SK-N-DZ (cell line): ENCODE measurements around the gene CIZ1.
"Not testable (repeated sequence)": the region's sequence is repeated elsewhere in the genome, so short reads cannot be mapped to it uniquely, and the experiment has no call there.

Experiments used
- DNase-seq: peaks from one replicate; pipeline ENCODE4 v3.0.0-alpha.2; 2015; ENCODE audit warnings: low spot score

CIZ1 gene

DNA sequence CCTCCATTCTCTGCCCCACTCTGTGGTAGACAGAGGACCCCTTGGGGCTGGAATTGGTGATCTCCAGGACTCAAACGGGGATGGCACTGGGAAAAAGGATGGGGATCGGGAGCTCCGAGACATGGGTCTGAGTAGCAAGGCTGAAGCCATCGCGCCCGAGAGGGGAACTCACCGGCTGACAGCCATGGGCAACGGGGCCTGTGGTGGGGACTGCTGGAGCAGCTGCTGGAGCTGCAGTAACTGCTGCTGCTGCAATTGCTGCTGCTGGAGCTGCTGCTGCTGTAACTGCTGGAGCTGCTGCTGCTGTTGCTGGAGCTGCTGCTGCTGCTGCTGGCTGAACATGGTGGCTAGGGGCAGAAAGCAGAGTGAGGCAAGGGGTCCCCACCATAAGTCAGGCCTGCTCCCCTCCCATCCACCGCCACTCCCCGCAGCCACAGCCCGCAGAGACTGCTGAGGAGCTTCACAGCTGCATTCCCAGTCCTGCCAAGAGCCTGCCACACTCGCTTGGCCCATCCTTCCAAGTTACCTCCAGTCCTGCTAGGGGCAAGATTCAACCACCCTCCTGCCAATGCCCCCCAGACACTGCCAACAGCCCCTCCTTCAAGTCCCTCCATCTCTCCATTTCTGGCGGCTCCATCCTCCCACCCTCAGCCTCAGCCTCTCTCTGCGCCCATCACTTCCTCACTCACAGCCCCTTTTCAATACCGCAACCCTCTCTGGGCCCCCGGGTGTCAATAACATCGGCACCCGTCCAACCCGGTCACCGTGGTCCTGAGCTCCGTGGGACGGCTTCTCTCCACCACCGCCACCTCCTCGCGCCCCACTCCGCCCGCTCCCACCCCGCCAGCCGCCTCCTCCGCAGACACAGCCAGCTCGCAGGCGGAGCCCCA is 611 bp downstream of the CIZ1 start:
- no peak for DNase-seq

DNA sequence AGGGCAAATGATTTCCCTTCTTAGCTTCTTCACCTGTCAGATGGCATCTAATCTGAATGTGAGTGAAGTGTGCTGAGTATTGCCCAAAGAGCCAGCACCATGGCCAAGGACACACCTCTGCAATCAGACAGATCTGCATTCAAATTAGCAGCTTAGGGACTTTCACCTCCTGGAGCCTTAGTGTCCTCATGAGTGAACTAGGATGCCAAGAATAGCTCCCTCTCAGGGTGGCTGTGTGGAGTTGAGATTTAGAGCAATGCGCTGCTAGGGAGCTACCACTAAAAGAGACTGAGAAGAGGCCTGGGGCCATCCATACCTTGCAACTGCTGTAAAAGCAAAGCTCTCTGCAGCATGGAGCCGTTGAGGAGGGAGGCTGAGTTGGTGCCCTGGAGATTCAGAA is 1.4 kb downstream of the CIZ1 start:
- DNase-seq: no peak

DNA sequence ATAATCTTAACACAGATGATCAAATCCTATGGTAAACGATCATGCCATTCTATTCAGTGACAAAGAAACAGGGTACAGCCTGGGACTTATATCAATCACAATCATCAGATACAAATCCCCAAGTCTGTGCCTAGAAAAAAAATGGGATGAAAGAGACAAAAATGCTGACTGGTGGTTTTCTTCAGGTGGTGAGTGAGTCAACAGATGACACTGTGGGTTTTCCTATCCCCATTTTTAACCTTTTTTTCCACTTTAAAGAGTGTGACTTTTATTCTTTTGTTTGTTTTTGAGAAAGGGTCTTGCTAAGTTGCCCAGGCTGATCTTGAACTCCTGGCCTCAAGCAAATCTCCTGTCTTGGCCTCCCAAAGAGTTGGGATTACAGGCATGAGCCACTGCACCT is 3.2 kb downstream of the CIZ1 start:
- no peak for DNase-seq

DNA sequence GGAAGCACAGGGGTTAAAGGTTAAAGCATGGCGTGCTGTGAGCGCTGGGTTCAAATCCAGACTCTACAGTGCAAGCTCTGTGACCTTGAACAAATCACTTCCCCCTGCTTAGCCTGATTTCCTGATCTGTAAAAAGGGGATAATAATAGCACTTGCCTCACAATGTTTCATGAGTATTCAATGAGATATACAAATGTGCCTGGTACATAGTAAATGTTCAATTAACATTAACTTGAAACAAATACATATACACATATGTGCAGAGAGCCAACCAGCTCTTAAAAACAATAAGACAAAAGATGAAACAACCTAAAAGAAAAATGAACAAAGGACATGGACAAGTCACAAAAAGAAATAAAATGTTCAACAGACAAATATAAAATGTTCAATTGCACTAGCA is 4.0 kb downstream of the CIZ1 start:
- DNase-seq: no peak

DNA sequence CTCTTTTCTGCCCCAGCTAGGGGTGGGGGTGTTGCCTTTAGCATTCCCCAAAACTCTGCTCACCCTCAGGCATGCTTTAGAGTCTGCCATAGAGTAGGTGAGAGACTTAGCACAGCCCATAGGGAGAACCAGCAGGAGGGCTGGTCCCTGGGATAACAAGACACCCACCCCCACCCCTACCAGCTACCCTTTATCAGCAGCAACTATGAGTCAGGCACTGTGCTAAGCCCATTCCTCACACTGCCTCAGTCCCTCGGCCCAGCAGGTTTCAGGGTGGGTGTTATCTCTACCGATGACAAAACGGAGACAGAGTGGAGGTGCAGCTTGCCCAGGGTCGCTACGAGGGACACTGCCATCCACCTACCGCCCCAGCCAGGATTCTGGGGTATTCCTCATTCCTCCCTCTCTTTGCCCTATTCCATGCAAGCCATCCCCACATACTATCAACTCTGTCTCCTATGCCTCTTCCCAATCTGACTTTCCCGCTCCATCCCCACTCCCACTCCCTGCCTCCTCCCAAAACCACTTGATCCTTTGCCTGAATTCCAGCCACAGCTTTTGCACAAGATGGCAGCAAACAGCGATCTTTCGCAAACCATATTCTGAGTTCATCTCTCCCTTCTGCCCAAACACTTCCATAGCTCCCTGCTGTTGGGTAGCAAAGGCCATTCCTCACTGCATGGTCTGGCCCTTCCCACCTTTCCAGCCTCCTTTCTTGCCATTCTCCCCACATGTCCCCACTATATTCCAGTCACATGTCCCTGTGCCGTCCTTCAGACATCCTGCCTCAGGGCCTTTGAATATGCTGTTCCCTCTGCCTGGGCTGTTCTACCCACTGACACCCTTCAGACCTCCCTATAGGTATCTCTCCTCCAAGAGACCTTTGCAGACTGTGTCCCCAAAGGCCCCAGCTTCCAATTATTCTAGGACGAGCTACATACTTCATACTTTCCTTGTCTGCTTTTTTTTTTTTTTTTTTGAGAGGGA is 5.1 kb downstream of the CIZ1 start:
- no peak for DNase-seq

DNA sequence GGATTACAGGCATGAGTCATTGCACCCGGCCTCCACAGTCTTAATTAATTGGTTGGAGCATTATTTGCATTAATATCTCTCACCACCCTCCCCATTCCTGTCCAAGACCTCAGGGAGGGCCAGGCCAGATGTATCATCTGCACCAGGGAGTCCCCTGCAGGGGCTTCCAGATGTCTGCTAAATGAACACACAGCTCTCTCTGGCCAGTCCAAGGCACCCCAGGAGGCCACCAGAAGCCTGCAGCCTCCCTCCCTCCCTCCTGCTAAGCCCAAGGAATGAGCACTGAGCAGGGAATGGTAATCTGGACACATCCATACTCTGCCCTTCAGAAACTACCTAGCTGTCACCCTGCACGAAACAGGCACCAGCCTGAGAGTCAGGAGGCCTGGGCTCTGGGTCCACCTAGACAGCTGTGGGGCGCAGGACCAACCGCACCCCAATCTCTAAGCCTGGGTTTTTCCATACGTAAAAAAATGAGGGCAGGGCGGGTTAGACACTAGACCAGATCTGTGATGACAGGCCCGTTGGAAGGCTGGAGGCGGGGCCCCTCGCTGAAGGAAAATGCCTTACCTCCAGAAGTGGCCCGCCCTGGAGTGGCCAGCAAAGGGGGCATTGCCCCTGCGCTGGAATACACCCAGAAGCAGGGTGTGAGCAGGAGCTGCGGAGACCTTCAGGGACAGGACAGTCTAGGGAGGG is 8.3 kb downstream of the CIZ1 start:
- no peak for DNase-seq

DNA sequence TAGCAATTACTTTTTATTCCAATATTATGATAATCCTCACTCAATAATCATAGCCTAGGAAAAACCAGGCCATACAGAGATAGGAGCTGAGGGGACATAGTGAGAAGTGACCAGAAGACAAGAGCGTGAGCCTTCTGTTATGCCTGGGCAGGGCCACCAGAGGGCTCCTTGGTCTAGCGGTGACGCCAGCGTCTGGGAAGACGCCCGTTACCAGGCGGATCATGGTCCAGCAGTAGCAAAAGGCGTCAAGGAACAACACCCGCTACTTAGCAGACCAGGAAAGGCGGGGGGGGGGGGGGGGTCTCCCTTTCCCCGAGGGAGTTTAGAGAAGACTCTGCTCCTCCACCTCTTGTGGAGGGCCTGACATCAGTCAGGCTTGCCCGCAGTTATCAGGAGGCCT is 9.9 kb downstream of the CIZ1 start:
- not testable (repeated sequence) for DNase-seq

DNA sequence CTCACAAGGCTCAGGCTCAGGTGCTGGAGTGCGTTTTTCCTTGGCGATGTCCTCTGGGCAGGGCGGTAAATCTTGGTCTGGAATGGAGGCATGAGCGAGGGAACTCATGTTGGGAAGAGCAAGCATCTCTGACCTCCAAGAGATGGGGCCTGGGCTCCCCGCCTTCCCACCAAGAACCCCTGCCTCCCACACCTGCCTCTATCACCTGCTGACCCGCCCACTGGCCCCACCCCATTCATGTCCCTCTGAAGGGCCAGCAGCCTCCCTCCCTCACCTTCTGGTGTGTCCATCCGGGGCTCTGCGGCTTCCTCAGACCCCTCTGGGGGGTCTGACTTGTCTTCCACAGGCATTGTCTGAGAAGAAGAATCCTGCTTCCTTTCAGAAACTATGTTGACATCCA is 10.9 kb downstream of the CIZ1 start:
- no peak for DNase-seq

DNA sequence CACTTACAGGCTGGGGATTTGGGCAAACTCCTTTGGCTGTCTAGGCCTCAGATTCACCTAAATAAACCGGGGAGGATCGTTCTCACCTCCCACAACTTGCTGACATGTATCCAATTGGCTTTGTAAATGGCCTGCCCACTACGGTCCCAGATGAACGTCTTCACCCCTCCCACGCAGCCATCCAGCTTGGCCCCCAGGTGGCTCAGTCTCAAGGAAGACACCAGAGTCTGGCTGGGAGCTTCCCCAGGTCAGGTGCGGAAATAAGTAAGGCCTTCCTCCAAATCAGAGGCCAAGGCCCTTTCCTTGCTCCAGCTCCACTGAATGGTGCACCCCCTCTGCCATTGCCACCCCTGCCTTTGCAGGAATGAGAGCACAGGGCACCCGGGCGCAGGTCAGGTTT is 11.4 kb downstream of the CIZ1 start:
- no peak for DNase-seq

DNA sequence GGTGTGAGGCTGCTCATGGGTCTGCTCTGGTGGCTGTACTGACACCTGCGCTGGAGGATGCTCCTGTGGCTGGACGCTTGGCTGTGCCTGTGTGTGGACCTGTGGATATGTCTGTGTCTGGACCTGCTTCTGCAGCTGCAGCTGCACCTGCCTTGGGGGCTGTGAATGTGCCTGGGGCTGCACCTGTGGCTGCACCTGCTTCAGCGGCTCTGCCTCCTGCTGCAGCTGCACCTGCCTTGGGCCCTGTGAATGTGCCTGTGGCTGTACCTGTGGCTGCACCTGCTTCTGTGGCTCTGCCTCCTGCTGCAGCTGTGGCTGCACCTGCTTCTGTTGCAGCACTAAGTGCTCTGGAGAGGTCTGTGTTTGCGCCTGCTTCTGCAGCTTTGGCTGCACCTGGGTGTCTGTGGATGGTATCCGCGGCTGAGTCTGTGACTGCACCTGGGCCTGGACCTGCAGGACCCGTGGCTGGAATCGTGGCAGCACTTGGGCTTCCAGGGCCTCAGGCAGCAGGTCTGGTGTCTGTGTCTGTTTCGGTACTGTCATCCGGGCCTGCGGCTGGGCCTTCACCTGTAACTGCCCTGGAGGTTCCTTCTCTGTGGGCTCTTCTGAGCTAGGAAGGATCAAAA is 12.5 kb downstream of the CIZ1 start:
- DNase-seq: no peak

DNA sequence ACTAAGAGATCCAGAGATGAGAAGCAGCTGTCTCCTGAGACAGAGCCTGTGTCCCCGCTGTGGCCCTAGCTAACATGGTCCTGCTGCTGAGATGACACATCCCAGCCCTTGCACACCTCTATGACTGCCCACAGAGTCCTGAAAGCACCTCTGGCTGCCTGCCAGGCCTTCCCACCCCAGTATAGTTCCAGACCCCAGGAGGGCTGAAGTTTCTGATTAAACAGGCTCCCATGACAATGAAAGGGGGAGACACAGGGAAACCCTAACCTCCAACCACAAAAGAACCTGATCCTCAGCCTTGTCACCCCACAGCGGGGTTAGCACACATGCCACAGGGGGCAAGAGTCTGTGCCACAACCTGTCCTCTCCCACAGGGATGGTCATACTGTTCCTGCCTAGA is 15.6 kb downstream of the CIZ1 start:
- no peak for DNase-seq

DNA sequence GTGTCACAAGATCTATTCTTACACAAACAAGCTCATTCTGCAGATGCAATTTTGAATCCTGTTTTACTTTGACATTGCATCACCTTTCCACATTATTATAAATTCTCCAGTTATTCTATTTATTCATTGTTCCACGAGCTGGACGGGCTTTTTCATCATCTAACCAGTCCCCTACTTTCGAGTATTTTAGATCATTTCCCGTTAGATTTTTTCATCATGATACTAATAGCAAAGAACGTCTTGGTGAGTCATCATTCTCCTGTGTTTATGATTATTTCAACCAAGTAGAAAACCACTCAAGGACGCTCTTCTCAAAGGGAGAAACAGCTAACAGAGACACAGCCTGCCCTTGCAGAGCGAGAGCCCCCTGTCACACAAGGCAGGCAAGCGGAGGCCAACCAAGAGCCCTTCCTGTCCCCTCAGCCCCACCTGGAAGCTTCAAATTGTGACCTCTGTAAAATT is 16.2 kb downstream of the CIZ1 start:
- no peak for DNase-seq

DNA sequence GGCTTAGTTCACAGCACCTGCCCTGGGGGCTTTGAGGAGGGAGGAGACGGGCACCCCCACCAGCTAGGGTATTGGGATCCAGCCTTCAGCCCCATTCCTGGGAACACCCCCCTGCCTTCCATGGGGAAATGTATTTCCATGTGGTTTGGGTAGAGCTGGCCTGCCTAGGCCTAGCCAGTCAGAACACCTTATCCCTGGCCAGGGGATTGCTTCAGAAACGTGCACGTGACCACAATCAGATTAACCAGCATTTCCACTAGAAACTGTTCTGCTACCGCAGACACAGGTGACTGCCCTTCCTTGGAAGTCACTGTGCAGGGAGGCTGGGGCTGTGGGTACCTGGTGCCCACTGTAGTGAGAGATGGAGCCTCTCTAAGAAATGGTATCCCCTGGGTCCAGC is 17.3 kb downstream of the CIZ1 start:
- DNase-seq: no peak

DNA sequence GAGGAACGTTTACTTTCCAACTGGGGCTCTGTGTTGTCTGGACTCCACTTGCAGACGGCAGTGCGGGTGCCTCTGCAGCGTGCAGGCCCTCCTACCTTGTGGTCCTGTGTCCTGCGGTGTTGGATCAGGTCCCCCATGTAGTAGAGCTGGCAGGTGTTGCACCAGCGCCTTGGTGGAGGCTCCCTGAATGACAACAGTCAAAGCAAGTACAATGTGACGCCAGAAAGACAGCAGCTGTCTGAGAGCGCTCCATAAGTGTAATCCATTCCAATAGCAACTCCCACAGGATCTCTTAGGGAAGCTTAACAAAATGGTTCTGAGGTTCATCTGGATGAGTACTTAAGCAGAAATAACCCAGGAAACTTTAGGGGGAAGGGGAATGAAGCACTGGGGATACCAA is 21.4 kb downstream of the CIZ1 start:
- no peak for DNase-seq

DNA sequence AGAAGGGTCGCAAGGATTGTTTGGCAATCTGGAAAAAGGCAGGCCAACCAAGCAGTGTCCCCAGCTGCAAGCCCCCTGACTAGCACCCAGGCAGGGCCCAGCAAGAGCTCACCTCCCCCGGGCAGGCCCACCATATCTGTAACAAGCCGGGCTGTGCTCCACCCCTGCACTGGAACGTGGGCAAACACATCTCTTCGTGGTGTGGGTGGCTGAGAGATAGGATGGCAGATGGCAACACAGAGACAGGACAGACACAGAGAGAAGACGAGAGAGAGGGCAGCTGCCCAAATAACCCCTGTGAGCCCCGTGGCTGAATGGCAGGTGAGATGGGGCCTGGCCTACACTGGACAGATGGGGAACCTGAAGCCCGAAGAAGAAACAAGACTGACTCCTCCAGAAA is 21.9 kb downstream of the CIZ1 start:
- DNase-seq: no peak

DNA sequence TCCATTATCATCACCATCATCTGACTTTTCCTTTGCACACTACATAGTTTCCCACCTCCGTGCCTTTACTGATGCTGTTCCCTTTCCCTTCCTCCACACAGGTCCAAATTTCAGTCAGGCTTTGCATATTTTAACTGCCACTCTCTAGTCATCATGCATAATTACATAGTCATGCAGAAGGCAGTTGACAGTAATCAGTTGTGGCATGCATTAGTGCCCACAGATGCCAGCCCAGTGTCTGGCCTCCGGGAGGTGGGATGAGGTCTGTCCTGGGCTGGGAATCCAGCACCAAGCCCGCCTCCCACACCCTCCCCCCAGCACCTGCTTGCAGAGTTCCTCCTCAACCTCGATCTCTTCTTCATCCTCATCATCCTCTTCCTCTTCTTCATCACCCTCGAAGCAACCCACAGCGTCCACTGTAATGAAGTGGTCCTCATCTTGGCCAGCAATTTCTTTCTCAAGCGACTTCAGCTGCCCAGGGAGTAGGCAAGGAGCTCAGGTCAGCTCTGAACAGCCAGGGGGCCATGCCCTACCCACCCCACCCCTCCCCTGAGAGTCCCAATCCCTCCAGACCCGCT is 22.6 kb downstream of the CIZ1 start:
- no peak for DNase-seq

DNA sequence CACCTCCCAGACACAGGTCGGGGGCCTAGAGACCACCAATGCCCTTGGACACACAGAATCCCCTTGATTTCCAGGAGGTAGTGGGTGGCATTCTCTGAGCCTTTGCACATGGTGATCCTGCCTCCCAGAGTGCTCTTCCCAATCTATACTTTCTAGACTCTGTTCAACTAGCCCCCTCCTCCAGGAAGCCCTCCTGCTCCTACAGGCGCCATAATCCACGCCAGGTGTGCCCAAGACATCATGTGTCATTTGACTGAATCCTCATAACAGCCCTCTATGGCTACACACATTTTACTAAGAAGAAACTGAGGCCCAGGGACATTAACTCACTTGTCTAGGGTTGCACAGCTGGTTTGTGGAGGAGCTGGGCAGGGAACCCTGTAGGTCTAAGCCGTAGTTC is 24.2 kb downstream of the CIZ1 start:
- no peak for DNase-seq

DNA sequence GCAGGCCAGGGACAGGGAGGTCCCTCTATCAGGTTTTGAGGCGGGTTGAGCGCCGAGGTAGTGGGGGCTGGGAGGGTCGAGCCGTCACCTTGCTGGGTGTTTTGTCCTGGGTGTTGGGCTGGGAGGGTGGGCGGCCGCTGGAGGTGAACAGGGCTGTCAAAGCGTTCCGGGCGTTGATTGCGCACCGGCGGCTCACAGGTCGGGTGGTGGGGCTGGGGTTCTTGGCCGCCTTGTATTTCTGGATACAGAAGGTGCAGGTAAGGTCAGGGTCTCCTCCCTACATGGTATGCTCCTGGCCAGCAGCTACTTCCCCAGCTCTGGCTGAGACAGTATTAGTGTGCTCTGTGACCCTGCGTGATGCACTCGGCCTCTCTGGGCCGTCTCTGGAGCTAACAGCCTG is 25.2 kb downstream of the CIZ1 start:
- DNase-seq: no peak

DNA sequence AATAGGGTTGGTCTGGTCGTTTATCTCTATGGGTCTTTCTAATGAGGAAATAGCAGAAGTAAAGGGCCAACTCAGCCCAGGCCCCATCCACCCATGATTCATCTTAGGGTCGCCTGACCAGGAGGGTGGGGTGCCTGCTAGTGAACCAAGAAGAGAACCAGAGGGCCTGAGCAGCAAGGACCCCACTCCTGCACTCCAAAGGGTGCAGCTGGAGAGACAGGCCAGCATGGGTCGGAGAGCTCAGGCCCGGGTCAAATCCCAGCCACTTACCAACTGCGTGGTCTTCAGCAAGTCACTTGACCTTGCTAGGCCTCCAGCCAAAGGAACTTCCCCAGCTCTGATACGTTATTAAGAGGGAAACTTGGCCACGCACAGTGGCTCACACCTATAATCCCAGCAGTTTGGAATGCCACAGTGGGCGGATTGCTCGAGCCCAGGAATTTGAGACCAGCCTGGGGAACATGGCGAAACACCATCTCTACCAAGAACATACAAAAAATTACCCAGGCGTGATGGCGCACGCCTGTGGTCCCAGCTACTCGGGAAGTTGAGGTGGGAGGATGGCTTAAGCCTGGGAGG is 27.0 kb downstream of the CIZ1 start:
- no peak for DNase-seq

DNA sequence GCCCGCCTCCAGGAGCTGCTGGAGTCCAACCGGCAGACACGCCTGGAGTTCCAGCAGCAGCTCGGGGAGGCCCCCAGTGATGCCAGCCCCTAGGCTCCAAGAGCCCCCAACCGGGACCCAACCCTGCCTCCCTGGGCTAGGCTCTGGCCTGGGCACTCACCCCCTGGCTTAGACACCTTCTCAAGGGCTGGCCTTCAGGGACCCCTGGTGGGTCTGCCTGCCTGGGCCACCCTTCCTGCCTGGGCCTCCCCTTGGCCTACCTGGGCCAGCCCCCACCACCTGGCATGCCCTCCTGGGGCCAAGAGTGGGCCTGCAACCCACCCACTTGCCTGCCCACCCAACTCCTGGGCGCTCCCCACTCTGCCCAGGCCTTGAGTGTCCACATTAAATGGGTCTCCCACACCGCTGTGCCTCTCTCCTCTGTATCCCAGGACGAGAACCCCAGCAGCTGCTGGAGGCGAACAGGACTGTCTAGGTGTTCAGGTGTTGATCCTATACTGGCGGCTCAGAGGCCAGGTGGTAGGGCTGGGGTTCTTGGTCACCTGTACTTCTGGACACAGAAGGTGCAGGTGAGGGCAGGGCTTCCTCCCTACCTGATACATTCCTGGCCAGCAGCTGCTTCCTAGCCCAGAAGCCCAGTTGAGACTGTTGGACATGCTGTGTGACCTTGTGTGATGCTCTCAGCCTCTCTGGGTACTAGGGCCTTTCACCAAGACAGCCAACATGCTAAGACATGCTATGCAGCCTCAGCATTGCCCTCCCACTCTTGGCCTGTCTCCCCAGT is 27.7 kb downstream of the CIZ1 start:
- DNase-seq: no peak
